ENCODE measurements around the gene EPHA5.
"Not testable (repeated sequence)": the region's sequence is repeated elsewhere in the genome, so short reads cannot be mapped to it uniquely, and the experiment has no call there.

The EPHA5 gene

DNA sequence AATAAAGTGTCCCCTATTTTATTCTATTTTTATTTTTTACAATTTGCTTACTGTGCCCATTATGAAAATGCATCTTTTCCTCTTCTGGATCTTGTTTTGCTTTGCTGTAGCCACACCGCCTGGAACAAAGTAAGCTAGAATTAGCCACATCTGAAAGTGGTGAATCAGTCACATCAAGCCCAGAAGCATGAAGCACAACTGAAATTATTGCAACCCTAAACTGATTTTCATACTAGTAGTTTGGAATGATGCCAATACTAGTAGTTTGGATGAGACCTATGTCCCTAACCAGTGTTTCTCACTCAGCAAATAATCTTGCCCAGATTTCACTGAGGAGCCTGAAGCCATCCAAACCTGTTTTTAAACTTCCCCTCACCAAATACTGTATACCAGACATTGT lies 303.0 kb downstream of the EPHA5 start:
- DNase-seq (ENCODE audit: low spot score), result no peak

DNA sequence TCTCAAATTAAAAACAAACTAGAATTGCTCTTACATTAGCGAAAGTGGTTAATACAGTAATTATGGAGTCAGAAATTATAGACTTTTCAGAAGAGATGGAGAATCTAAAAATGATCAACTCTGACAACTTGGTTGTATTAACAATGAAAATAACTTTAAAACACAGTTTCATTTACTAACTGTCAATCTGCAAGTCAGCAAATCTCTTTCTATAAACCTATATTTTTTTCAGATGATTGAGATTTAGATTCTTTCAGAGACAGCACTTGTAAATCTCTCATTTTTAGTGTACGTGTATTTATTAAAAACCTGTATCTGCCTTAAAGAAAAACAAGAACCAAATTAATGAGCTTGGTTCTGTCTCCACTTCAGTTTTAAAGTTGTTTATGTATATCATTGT lies 311.4 kb downstream of the EPHA5 start:
- DNase-seq (ENCODE audit: low spot score), result no peak

DNA sequence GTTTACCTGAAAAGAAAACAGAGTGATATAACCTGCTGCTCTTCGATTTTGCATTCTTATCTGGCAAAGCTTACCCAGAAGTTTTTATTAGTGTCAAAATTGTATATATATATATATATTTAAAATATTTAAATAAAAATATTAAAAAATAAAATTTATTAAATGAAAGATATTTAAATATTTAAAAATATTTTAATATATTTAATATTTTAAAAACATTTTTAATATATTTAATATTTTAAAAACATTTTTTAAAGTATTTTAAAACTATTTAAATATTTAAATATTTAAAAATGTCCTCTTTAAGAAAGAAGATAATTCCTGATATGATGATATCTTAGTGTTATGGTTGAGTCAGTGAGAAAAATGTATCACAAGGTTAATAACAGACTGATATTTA lies 317.2 kb downstream of the EPHA5 start:
- no peak for DNase-seq (ENCODE audit: low spot score)

DNA sequence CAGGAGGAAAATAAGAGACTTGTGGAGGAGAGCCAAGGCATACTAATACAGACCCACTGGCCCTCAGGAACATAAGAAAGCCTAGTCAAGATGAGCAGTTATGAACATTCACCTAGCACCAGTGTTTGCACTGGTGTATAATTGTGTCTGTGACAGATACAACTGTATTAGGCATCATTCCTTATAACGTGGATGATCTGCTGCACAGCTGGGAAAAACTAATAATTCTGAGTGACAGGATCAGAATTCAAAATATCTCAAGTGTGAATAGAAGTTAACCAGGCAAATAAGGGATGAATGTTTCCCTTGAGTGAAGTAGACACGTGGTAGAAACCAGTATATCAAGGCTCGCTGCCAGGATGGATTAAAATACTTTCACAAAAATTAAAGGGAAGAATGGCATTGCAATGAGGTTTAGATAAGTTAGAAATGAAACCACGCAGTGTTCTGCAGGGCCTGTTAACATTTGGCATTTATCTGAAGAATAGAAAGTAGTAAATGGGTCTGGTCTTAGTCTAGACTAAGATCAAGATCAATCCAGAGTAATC lies 325.9 kb downstream of the EPHA5 start:
- DNase-seq (ENCODE audit: low spot score), result no peak

DNA sequence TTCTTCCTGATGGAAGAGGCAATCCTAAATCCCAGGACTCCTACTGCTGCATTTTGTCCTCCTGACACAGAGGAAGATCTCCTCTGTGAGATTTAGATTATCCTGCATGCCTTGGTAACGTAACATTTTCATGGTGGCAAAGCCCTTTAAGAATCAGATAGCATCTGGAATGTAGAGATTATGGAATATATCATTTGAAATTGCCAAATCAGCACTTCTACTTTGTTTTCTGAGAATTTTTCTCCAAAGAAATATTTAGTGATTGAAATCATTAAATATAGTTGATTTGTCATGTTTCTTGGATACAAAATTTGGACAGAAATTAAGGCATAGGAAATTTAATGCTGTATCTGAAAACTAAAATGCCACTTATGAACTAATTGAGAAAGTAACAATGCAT lies 326.9 kb downstream of the EPHA5 start:
- no peak for DNase-seq (ENCODE audit: low spot score)

DNA sequence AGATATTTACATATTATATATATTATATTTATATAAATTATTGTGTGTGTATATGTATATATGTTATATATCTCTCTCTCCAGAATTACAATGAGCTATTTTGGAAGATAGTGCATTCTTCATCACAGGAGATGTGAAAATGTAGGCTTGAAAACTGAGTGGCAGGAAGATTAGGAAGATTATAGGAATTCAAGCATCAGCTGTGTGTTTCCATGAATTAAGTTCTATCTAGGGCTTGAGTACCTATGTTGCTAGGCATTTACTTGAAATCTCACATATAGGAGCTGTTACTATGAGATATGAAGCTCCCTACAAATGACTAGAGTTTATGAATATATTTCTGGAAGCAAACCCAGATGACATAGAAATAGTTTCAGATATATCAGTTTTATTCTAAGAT lies 328.7 kb downstream of the EPHA5 start:
- DNase-seq (ENCODE audit: low spot score), result no peak

DNA sequence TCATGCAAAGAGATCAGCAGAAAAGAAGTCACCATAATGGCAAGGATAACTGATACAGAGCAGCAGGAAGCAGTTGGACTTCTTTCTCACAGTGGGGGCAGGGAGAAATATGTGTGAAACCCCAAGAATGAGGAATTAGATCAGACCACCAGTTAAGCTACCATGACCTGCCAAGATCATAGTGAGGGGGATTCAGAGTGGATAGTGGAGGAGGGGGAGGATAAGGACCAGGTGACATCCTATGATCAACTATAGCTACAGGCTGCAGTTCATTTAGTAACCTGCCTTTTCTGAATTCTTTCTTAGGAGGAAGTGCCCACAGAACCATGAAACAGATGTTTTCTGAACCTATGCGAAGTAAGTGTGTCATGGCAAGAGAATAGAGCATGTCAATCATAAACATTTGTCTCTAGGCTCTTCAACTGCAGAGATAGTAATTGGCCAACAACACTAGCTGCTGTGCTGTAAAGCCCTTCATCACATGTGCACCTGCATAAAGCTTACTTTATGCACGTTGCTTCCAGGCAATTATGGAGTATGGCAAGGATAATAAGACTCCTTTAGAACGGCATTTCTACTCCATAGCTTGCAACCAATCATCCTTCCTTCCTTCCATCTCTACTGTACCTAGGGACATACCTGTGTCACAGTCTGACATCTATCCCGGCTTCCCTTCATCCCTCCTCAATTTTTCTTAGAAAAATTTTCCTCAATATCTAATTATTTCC lies 329.7 kb downstream of the EPHA5 start:
- no peak for DNase-seq (ENCODE audit: low spot score)

DNA sequence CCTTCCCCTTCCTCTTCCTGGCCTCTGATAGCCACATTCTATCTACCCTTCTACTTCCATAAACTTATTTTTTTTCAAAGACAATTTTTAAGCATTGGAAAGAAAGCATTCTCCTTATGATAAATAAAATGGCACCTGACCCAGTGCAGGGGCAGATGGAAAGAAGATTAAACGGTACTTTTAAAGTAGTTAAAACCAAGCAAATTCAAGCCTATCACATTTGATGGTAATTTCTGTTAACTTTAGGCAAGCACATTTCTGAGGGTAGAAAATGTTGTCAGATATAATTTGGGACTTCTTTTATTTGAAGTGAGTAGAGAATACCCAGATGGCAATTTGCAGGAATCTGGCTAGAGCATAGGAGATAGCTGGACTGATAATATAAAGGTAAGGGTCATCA lies 332.9 kb downstream of the EPHA5 start:
- no peak for DNase-seq (ENCODE audit: low spot score)

DNA sequence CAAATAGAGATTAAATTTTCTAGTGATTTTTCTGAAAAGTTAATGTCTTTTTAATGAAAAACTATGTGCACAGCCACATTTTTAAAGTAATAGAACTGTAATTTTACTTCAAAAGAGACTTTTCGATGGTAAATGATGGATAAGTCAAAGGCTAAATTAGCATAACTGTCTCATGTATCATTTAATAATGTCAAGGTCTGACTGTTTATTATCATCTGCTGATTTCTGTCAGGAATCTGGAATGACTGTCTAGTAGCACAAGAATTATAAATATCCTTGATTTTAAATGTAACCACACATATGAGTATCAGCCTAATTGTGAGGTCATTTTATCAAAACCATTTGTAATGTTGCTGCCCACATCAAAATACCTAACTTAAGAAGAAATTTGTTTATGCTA lies 333.8 kb downstream of the EPHA5 start:
- DNase-seq (ENCODE audit: low spot score), result no peak

DNA sequence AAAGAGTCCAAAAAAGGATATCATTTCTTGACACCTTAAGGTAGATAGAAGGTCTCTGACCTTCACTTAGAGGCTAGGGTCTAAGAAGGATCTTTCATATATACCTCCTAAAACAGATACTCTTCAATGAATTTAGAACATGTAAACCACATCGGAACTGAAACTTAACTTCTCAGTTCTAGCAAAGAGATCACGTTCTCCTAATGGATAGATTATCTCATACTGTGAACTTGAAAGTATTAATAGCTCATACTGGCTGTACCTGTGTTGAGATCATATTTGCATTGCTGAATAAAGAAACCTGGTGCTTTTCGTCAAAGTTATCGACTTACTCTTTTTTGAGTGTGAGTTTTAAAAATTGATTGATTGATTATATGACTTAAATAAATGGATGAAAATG lies 353.8 kb downstream of the EPHA5 start:
- no peak for DNase-seq (ENCODE audit: low spot score)

DNA sequence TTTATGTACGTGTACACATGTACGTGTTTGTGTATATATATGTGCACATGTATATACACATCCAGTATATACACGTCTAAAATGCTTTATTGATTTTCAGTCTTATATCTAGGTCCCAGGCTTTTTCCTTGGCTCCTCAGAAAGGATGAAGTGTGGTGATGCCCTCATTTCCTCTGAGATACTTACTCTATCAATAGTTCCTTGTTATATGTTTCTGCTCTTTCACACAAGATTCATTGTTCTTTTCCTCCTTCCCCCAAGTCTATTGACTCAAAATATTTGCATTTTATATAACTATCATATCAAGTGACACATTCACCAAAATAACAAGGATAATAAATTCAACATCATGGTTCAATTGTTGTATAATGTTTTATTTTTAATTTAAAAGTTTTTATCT lies 359.2 kb downstream of the EPHA5 start:
- DNase-seq (ENCODE audit: low spot score), result no peak

DNA sequence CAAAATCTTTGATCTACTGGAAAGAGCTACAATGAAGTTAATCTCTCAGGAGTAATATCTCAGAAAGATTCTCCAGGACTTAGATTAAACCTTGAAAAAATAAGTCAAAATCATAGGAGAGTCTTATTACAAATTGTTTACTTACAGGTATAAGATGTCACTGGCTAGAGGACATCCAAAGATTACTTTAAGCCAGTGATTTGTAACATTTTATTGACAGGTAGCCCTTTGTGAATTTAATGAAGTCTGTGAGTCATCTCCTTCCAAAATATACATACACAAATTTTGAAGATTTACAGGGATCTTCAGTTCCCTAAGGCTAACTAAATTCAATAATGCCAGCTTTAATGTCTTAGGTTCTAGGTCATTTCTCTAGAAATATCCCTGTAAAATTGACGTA lies 359.7 kb downstream of the EPHA5 start:
- DNase-seq (ENCODE audit: low spot score), result no peak

DNA sequence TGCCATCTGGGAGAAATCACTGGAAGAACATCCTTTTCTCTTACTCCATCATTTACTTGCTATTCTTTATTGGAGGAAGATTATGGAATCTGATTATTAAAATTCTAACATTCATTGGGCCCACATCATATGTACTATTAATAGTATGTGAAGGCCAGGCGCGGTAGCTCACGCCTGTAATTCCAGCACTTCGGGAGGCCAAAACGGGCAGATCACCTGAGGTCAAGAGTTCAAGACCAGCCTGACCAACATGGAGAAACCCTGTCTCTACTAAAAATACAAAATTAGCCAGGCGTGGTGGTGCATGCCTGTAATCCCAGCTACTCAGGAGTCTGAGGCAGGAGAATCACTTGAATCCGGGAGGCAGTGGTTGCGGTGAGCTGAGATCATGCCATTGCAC lies 361.7 kb downstream of the EPHA5 start:
- DNase-seq (ENCODE audit: low spot score), result not testable (repeated sequence)

DNA sequence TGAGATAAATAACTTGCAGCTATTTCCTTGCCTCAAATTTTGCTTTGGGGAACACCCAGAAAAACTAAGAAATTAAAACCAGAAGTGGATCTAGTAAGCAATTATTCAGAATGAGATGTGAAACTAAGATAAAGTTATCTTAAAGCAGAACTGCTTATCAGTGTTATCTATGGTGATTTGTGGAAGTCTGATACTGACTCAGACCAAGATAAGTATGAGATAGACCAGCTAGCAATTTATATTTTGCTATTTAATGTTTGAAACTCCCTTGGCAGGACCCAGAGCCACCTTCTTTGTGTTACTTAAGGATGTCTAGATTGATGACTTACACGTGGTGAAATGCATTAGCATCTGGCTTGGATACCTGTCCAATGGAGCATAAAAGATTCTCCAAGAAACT lies 368.1 kb downstream of the EPHA5 start:
- no peak for DNase-seq (ENCODE audit: low spot score)

DNA sequence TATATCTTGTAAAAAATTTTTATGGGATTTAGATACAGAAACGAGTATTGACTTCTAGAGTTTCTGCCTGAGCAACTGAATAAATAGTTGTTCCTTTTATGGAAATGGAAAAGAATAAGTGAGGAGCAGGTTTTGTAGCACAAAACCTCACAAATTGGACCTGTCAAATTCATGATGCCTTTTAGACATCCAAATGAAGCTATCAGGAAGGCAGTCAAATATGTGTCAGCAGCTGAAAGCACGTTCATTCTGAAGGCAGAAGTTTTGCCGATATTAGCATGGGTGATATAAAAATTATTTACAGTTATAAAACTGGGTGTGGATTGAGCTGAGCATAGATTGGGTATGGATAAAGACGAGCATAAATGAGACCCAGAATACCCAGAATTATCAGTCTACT lies 374.0 kb downstream of the EPHA5 start:
- no peak for DNase-seq (ENCODE audit: low spot score)

DNA sequence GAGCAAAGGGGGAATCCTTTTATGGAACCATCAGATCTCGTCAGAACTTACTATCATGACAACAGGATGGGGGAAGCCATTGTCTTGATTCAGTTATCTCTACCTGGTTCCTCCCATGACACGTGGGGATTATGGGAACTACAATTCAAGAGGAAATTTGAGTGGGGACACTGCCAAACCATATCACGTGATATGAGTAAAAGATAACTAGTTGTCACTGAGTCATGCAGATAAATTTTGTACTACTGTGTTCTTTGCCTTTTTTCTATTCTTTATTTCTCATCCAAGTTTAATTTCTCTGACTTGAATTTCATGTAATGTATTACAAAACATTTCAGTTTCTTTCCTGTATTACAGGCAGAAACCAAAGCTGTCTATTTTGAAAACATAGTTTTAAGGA lies 383.2 kb downstream of the EPHA5 start:
- DNase-seq (ENCODE audit: low spot score), result no peak

Measured in ecto neural progenitor cell (in vitro differentiated cells).